ENCODE data around the gene H6PD. TPM values are rescaled to one million over a fixed set of nuclear protein-coding genes. Genes with fewer than 3 reads are reported as not detected.

H6PD gene
- total and polyA plus RNA-seq, 9 of the 15 experiments (the other 6 are each of a cell fraction or from before 2014, with no cell fraction given): 0.04 to 2.5 (median 0.95) TPM

GRCh38 chr1:9186082-9186859, 48.3 kb upstream of the H6PD start:
- ChIA-PET CTCF (ENCODE audit: low intra/inter-chr PET ratio) (interaction anchor here (0.6 kb wide), 1 partner anchor 10 kb away, joined by 3 read pairs; no protein-coding TSS in a partner anchor), POLR2A (interaction anchor here (0.7 kb wide), 1 partner anchor 284 kb away, joined by 3 read pairs; no protein-coding TSS in a partner anchor)
- in situ Hi-C loops (cut with MboI): no loop called here
- intact Hi-C loops (cut with micrococcal nuclease): no loop called here
- FAIRE-seq: no peak
- Histone ChIP-seq H4K20me1 (replicated peaks; ENCODE audit: control insufficient read depth, insufficient read depth, low read length) (0 out of 2 replicates have a peak, but pooled peaks cover 8% of the 10 kb centered on the region), H3K79me2 (ENCODE audit: control insufficient read depth, insufficient read depth, low read length) (no peaks in the 10 kb centered on the region), H3K4me2 (ENCODE audit: insufficient read depth, low read length) (no peak overlapping the region), H2AFZ (ENCODE audit: low read depth, low read length) (no peak overlapping the region), H3K9me1 (ENCODE audit: control insufficient read depth, insufficient read depth, low read length) (no peaks in the 10 kb centered on the region), H3K4me1 (replicated peaks in 1 of 2; ENCODE audit: control insufficient read depth in 2 of 2, insufficient read depth in 2 of 2, low read length in 2 of 2) (peaks cover 0 to 13% of the 10 kb centered on the region in 2 experiments; a peak in 1 of 5 replicates), H3K27ac (ENCODE audit: extremely low read depth, low read depth, low read length) (no peak overlapping the region), H3K27me3 (ENCODE audit: control insufficient read depth in 2 of 2, insufficient read depth in 2 of 2, low read length in 2 of 2) (peaks cover 33 to 64% of the 10 kb centered on the region in 2 experiments), H3K9ac (ENCODE audit: insufficient read depth in 1 of 2, low read depth in 2 of 2, low read length in 2 of 2) (no peak overlapping the region), H3K36me3 (ENCODE audit: control insufficient read depth, insufficient read depth, low read length) (no peaks in the 10 kb centered on the region), H3K9me3 (replicated peaks; ENCODE audit: control insufficient read depth, insufficient read depth, low read depth, low read length) (no peaks in the 10 kb centered on the region), H3K4me3 (no peak overlapping the region)
- no peak for ATAC-seq
- no peak for DNase-seq (ENCODE audit: extremely low read depth in 1 of 4, low spot score in 3 of 4)
- WGBS (ENCODE audit: insufficient coverage, low coverage, missing lambda C conversion rate): 2% methylated on average over 5 of the region's 5 CpGs
- BruUV-seq (replicated peaks): no TSS peak
- TF ChIP-seq ZNF766 (CRISPR knock-in tag; conservative IDR thresholded peaks at IDR 0.05) (no peak), TRIM28 (IDR thresholded peaks at IDR 0.05) (no peak), CTCF (IDR thresholded peaks at IDR 0.05 in 2 of 3, conservative IDR thresholded peaks at IDR 0.05 in 1 of 3; ENCODE audit: insufficient read depth in 2 of 3, low read depth in 1 of 3, low read length in 3 of 3) (0 out of 6 replicates have a peak, but pooled peaks of 1 of the 3 experiments have one; percentile 6)
